HEK293T (cell line): ENCODE results near the gene PRPF6.

ENCODE experiments used
- FOXA1 ChIP-seq: fragments of 450-650 bp; IDR thresholded peaks from 2 replicates; pipeline ENCODE4 v1.6.1; 2016; ENCODE audit warnings: mild to moderate bottlenecking
- SP1 ChIP-seq: fragments of 450-650 bp; IDR thresholded peaks from 2 replicates; pipeline ENCODE4 v1.6.1; 2017

DNA sequence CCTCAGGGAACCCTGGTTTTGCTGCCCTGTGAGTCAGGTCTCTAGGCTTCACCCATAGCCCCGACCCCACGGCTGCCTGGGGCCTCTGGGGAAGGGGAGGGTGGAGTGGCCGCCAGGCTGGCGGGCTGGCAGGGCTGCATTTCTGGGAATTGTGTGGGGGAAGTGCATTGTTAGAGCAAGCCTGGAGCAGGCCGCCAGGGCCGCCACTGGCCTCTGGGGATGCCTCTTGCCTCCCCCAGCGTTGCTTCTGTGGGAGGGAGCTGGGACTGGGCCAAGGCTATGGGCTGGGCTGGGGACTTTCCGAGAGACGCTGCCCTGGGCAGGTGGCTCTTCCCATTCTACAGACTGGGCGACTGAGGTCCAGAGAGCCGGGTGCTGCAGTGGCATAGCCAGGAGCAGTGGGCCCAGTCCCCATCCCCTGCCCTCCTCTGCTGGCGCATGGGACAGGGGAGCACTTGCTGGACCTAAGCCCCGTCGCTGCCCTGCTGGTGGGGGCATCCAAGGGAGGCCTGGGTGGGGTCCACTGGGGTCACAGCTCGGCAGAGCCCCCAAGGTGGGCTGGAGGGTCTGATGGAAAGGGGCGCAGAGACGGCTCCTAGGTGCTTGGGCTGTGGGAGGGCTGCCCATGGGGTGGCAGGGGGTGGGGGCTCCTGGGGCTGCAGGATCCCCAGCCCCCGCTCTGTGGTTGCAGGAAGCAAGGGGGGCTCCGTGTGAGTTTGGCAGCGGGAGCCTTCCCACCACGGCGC, 75.1 kb downstream of the PRPF6 start:
- TF ChIP-seq FOXA1: no peak
- TF ChIP-seq SP1: no peak
